ENCODE data around the gene ALDOA.
A peak's percentile ranks its signal among the peaks of the same experiment; 100 is the strongest.

ALDOA gene

GRCh38 chr16:30052671-30053372, 12.7 kb upstream of the ALDOA start:
- ChIA-PET POLR2A (interaction anchor here (0.6 kb wide), 1 partner anchor 409 kb away, joined by 4 read pairs; no protein-coding TSS in a partner anchor), CTCF (interaction anchor here (0.9 to 2.2 kb wide), 8 partner anchors 8 to 86 kb away, joined by 3 to 20 read pairs (median 3); partner anchors contain the start of genes ALDOA, C16orf92, TBX6 and TLCD3B)
- DNase-seq (ENCODE audit: extremely low spot score) = peak; percentile 97
- TF ChIP-seq CTCF (IDR thresholded peaks at IDR 0.05; ENCODE audit: control extremely low read depth, extremely low read depth, low read depth, missing control alignments) = no peak

GRCh38 chr16:30053376-30054015, 12.1 kb upstream of the ALDOA start:
- no peak for TF ChIP-seq CTCF (IDR thresholded peaks at IDR 0.05; ENCODE audit: control extremely low read depth, extremely low read depth, low read depth, missing control alignments)
- ChIA-PET CTCF (interaction anchor here (1.4 to 2.2 kb wide), 8 partner anchors 9 to 39 kb away, joined by 3 to 20 read pairs (median 5); partner anchors contain the start of genes ALDOA, C16orf92, TBX6 and TLCD3B), POLR2A (no interaction called here)
- no peak for DNase-seq (ENCODE audit: extremely low spot score)

GRCh38 chr16:30054451-30054850, 11.1 kb upstream of the ALDOA start:
- ChIA-PET CTCF (interaction anchor here (0.6 to 2.1 kb wide), 11 partner anchors 9 to 354 kb away, joined by 3 to 13 read pairs (median 4); partner anchors contain the start of gene ALDOA), POLR2A (interaction anchor here (1.7 kb wide), 1 partner anchor 11 kb away, joined by 7 read pairs; the partner anchor contains the start of gene ALDOA)
- no peak for DNase-seq (ENCODE audit: extremely low spot score)
- TF ChIP-seq CTCF (IDR thresholded peaks at IDR 0.05; ENCODE audit: control extremely low read depth, extremely low read depth, low read depth, missing control alignments) = no peak

GRCh38 chr16:30054959-30055553, 10.5 kb upstream of the ALDOA start:
- TF ChIP-seq CTCF (IDR thresholded peaks at IDR 0.05; ENCODE audit: control extremely low read depth, extremely low read depth, low read depth, missing control alignments) = peak; percentile 78
- ChIA-PET POLR2A (interaction anchor here (1.7 kb wide), 1 partner anchor 10 kb away, joined by 7 read pairs; the partner anchor contains the start of gene ALDOA), CTCF (interaction anchor here (0.6 to 2.1 kb wide), 17 partner anchors 8 to 355 kb away, joined by 3 to 13 read pairs (median 3); partner anchors contain the start of genes ALDOA, TBX6 and TLCD3B)
- DNase-seq (ENCODE audit: extremely low spot score) = peak; percentile 70

- CTCF ChIA-PET = interaction anchor here (0.7 kb wide), 1 partner anchor 256 kb away, joined by 3 read pairs; no protein-coding TSS in a partner anchor
- POLR2A ChIA-PET = no interaction called here
- TF ChIP-seq CTCF (IDR thresholded peaks at IDR 0.05; ENCODE audit: control extremely low read depth, extremely low read depth, low read depth, missing control alignments) = no peak
- no peak for DNase-seq (ENCODE audit: extremely low spot score)
Measured at GRCh38 chr16:30060346-30060745, 5.2 kb upstream of the ALDOA start.
